NCI-H524 treated with DMSO at 0.1 percent for 48 hours (cell line): ENCODE data around the gene MDM1.

Experiments used
- DNase-seq: peaks from one replicate; lab custom pipeline; 2025; lab: John Stamatoyannopoulos, UW

MDM1 gene

GRCh38 chr12:68272732-68273131, 59.4 kb downstream of the MDM1 start:
- DNase-seq = no peak

DNA sequence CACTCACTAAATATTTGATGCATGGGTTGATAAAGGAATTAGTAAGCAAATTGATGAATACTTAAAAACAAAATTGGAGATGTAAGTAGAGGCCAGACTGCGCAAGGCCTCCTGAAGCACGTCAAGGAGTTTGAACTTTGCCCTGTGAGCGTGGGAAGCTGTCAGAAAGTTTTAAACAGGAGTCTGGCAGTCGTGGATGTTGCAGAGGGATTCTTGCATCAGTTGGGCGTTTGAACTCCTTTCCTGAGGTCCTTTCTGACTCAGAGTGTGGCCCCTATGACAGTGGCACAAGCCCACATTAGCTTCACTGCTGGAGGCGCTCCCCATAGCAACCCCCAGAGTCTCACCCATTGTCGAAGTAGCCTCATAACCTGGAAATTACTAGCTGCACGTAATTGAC, 60.8 kb downstream of the MDM1 start:
- DNase-seq = no peak

GRCh38 chr12:68270358-68270757, 61.8 kb downstream of the MDM1 start:
- no peak for DNase-seq

- no peak for DNase-seq
Observed at GRCh38 chr12:68269779-68270178, 62.4 kb downstream of the MDM1 start.

GRCh38 chr12:68268967-68269366, 63.2 kb downstream of the MDM1 start:
- DNase-seq = no peak

GRCh38 chr12:68267892-68268396, 64.2 kb downstream of the MDM1 start:
- no peak for DNase-seq

DNA sequence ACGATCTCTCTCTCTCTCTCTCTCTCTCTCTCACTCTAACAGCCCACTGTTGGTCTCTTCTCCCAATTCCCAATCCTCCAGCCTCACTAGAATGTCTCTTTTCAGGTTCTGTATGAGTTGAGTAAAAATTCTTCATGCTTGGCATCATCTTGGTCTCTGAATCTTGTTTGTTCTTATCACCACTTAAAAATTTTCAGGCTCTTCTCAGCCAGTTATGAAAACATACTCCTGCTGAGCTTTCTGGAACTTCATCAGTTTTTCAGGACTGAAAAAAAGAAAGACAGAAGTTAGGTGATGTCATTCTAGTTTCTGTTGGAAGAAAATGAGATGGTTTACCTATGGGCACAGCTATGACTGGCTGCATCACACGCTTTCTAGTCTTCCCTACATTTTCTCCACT, 67.3 kb downstream of the MDM1 start:
- DNase-seq = no peak

DNA sequence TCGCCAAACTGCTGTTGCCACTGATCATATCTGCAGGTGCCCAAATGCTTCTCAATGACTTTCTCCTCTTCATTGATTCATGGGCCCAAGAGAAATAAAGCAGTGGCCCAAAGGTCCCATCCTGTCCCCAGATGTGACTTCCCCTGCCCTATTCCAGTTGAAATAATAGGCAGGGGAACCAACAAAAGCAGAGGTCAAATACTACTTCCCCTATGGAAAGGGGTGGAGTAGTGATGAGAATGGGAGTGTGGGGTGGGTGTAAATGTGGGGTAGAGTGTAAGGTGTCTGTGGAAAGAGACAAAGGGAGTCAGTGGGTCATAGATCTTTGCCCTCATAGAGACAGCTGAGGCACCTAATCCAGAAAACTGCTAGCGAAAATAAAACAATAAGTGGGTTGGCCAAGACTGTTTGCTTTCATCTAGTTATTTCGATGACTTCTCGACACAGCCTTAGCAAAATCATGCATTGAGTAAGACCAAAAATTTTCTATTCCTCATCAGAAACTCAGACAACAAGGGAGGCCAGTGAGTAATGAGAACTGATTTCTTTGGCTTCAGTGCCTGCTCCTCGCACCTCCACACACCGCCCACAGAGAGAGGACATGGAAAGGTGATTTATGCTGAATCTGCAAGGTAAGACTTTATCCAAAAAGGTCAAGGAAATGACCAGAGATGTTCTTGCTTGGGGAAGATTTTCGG, 67.9 kb downstream of the MDM1 start:
- DNase-seq = no peak

DNA sequence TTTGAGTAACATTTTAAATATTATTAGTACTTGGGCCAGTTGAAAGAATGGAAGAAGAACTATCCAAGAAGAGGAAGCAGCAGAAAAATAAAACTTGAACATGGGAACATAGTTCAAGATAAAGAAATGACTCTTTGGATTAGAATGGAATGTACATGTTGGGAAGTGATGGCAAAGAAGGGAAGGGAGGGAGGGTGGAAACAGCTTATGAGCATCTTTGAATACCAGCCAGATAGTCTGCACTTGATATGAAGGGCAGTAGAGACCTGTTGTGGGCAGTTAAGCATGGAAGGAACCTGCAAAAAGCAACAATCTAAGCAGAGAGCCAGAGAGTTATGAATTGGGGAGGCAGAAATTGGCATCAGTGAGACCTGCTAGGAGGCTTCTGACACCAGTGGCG, 68.8 kb downstream of the MDM1 start:
- DNase-seq = no peak

DNA sequence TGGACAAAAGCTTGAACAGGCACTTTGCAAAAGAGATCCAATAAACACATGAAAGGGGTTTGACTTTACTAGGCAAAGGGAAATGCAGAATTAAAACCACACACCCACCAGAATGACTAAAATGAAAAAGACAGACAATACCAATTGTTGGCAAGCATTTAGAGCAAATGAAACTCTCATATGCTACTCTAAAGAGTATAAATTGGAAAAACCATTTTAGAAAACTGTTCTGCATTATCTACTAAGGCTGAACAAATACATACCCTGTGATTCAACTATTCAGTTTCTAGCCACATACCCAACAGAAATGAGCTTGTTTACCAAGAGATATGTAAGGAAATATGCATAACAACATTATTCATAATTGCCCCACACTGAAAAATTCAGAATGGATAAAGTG, 70.3 kb downstream of the MDM1 start:
- DNase-seq = no peak

DNA sequence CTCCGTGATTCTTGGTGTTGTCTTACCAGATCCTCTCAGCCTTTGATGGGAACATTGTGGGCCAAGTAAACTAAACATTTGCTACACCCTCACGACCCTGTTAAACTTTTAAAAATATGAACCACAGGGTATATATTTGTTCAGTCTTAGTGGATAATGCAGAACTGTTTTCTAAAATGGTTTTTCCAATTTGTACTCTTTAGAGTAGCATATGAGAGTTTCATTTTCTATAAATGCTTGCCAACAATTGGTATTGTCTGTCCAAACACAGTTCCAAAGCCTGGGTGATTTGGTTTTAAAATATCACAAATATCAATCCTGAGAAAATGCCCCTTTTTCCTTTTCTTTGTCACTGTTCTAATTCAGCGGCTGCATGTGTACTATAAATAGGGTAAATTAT, 72.0 kb downstream of the MDM1 start:
- no peak for DNase-seq

DNA sequence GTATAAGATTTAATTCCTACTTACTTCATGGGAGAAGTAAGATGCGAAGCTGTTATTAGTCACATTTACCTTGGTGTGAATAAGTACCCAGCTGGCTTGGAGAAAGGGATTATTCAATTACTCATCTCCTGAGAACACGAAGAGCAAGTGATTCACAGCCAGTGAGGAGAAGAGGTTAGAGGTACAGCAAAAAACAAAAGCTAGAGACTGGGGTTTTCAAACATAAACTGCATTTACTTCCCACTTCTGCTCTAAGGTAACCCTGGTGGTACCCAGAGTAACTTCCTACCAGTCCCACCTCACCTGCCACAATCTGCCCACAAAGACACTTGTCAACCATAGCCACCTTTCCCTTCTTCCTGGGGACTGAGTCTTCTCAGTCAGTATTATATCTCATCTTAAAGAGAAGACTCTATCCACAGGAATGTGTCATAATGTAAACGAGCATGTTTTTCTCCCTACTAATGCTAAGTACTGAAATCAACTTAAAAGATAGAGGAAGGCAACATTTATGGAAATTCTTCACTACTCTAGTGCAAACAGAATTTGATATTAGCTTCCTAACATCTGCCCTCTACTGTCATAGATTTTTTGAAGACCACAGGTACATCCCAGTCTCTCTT, 72.7 kb downstream of the MDM1 start:
- no peak for DNase-seq

DNA sequence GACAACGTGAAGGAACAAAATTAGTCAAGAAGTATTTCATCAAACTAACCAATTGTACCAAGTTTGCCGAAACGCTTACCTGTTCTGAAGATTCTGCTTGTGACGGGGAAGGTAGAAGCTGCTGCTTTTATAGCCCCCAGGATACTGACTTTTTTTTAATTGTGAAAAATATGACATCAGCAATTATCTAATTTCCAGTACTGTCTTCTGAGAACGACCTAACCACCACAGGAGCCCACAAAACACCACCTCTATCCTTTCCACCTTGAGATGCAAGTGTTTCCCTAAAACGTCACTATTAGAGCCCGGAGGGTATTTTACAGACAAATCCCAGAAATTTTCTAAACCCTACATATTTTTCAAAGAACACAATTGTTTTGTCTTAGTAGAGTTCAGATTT, 78.7 kb downstream of the MDM1 start, which contains the start of gene IL22:
TSS of gene IL22 (minus strand) at position 101 of the 400 bp plus-strand sequence. CDS start 156 bp downstream, outside the sequence.
- no peak for DNase-seq

GRCh38 chr12:68252077-68252476, 80.1 kb downstream of the MDM1 start:
- no peak for DNase-seq

GRCh38 chr12:68250454-68250853, 81.7 kb downstream of the MDM1 start:
- no peak for DNase-seq

DNA sequence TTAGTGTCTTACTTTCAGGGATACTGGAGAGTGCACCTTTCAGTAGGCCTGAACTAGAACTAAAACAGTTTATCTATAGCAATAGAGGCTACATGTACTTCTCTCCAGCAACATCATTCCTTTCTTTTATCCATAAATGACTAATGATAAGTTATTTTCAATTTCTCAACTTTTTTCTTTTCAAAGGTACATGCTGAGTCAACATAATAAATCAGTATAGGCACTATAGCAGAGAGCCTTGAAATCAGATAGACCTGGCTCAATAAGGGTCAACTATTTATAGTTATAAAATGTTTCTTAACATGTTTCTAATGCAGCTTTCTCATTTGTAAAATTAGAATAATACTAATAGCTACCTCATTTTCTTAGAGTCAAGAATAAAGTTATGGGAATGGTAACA, 84.4 kb downstream of the MDM1 start:
- DNase-seq = no peak

DNA sequence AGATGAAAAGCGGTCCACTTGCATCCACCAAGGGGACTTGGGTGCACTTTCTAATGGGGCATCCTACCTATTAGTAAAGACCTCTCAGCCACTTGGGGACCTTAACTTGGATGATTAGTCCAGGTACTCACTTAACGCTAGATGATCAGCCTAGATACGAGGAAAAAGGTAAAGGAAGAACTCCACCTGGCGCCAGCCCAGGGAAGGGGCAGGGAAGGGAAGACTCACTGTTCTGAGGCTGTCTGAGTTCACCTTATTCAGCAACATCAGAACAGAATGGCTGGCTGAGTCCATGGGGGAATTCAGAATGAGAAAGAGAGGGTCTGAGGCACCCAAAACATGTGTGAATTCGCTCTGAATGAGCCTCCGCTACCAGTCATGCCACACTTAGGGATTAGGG, 85.8 kb downstream of the MDM1 start:
- DNase-seq = no peak

- no peak for DNase-seq
Observed at GRCh38 chr12:68245180-68246021, 86.8 kb downstream of the MDM1 start.
